H9 (cell line): ENCODE data around the gene NOC3L. TPM values are rescaled to one million over a fixed set of nuclear protein-coding genes. Genes with fewer than 3 reads are reported as not detected.

ENCODE experiments used
- DNase-seq: peaks from one replicate; pipeline ENCODE4 v3.0.0-alpha.2; 2017
- H2AFZ ChIP-seq: one replicate; pipeline ENCODE4 v1.6.1; 2013; ENCODE audit warnings: mild to moderate bottlenecking, low read length, control low read depth, moderate library complexity
- H2AK5ac ChIP-seq: 2 replicates; pipeline ENCODE4 v1.6.1; 2013; ENCODE audit warnings: low read length, control low read depth, mixed read lengths; ENCODE audit not compliant: insufficient read length
- H2BK120ac ChIP-seq: one replicate; pipeline ENCODE4 v1.6.1; 2013; ENCODE audit warnings: low read depth, mild to moderate bottlenecking, low read length, control low read depth, inconsistent platforms; ENCODE audit not compliant: poor library complexity, severe bottlenecking
- H2BK12ac ChIP-seq: 2 replicates; pipeline ENCODE4 v1.6.1; 2013; ENCODE audit warnings: low read length, control low read depth, mixed read lengths, low read depth; ENCODE audit not compliant: insufficient read length
- H2BK15ac ChIP-seq: 2 replicates; pipeline ENCODE4 v1.6.1; 2013; ENCODE audit warnings: low read depth, low read length, control low read depth
- H2BK20ac ChIP-seq: one replicate; pipeline ENCODE4 v1.6.1; 2013; ENCODE audit warnings: low read depth, mild to moderate bottlenecking, low read length, control low read depth, inconsistent platforms; ENCODE audit not compliant: poor library complexity, severe bottlenecking
- H2BK5ac ChIP-seq: 2 replicates; pipeline ENCODE4 v1.6.1; 2013; ENCODE audit warnings: low read length, control low read depth, mixed read lengths; ENCODE audit not compliant: insufficient read length
- H3K14ac ChIP-seq: 2 replicates; pipeline ENCODE4 v1.6.1; 2013; ENCODE audit warnings: low read length, control low read depth; ENCODE audit not compliant: insufficient read depth
- H3K18ac ChIP-seq: 2 replicates; pipeline ENCODE4 v1.6.1; 2013; ENCODE audit warnings: low read depth, mild to moderate bottlenecking, mixed read lengths, low read length, control low read depth; ENCODE audit not compliant: insufficient read length
- H3K23ac ChIP-seq: 2 replicates; pipeline ENCODE4 v1.6.1; 2013; ENCODE audit warnings: low read length, control low read depth, mixed read lengths, low read depth; ENCODE audit not compliant: insufficient read length
- H3K23me2 ChIP-seq: 2 replicates; pipeline ENCODE4 v1.6.1; 2013; ENCODE audit warnings: low read depth, mild to moderate bottlenecking, mixed read lengths, low read length, control low read depth; ENCODE audit not compliant: insufficient read length, poor library complexity, severe bottlenecking
- H3K27ac ChIP-seq: 2 replicates; pipeline ENCODE4 v1.5.1; 2013; ENCODE audit warnings: low read length, control low read depth, mixed read lengths, low read depth; ENCODE audit not compliant: insufficient read length
- H3K27me3 ChIP-seq: 2 replicates; pipeline ENCODE4 v1.6.1; 2013; ENCODE audit warnings: low read length, control low read depth, inconsistent platforms; ENCODE audit not compliant: insufficient read depth
- H3K4ac ChIP-seq: 2 replicates; pipeline ENCODE4 v1.6.1; 2013; ENCODE audit warnings: low read depth, mild to moderate bottlenecking, control low read depth, inconsistent platforms, low read length, moderate library complexity
- H3K4me1 ChIP-seq: 2 replicates; pipeline ENCODE4 v1.6.1; 2013; ENCODE audit warnings: low read length, control low read depth, inconsistent platforms; ENCODE audit not compliant: insufficient read depth
- H3K4me2 ChIP-seq: 2 replicates; pipeline ENCODE4 v1.6.1; 2013; ENCODE audit warnings: low read length, control low read depth, mixed read lengths; ENCODE audit not compliant: insufficient read length, insufficient read depth
- H3K56ac ChIP-seq: 2 replicates; pipeline ENCODE4 v1.6.1; 2013; ENCODE audit warnings: low read depth, mild to moderate bottlenecking, mixed read lengths, low read length, control low read depth; ENCODE audit not compliant: insufficient read length
- H3K79me1 ChIP-seq: 2 replicates; pipeline ENCODE4 v1.6.1; 2013; ENCODE audit warnings: low read depth, mild to moderate bottlenecking, moderate library complexity, low read length, control low read depth, inconsistent platforms; ENCODE audit not compliant: insufficient read depth, poor library complexity, severe bottlenecking
- H3K79me2 ChIP-seq: 2 replicates; pipeline ENCODE4 v1.6.1; 2013; ENCODE audit warnings: low read length, control low read depth, inconsistent platforms; ENCODE audit not compliant: insufficient read depth
- H3K9ac ChIP-seq: 2 replicates; pipeline ENCODE4 v1.6.1; 2013; ENCODE audit warnings: low read length, control low read depth, mixed read lengths; ENCODE audit not compliant: insufficient read length; ENCODE audit errors: extremely low read depth
- H3K9me3 ChIP-seq: one replicate; pipeline ENCODE4 v1.6.1; 2013; ENCODE audit warnings: low read depth, low read length, inconsistent platforms; ENCODE audit not compliant: control insufficient read depth
- H3T11ph ChIP-seq: one replicate; pipeline ENCODE4 v1.6.1; 2013; ENCODE audit warnings: mild to moderate bottlenecking, low read length, control low read depth, inconsistent platforms
- H4K20me1 ChIP-seq: one replicate; pipeline ENCODE4 v1.6.1; 2013; ENCODE audit not compliant: control insufficient read depth, insufficient read length, insufficient read depth
- H4K5ac ChIP-seq: 2 replicates; pipeline ENCODE4 v1.6.1; 2013; ENCODE audit warnings: low read depth, mild to moderate bottlenecking, mixed read lengths, low read length, control low read depth; ENCODE audit not compliant: insufficient read length
- H4K8ac ChIP-seq: replicated peaks from 2 replicates; pipeline ENCODE4 v1.6.1; 2013; ENCODE audit warnings: low read length, control low read depth, mixed read lengths, low read depth; ENCODE audit not compliant: insufficient read length
- H4K91ac ChIP-seq: 2 replicates; pipeline ENCODE4 v1.6.1; 2013; ENCODE audit warnings: low read depth, mild to moderate bottlenecking, moderate library complexity, mixed read lengths, low read length, control low read depth; ENCODE audit not compliant: insufficient read length
- H3K27ac Mint-ChIP-seq, 3 experiments: 2 replicates in 2 of 3; 3 replicates in 1 of 3; pipeline ENCODE4 v1.8.0; 2020 to 2021; ENCODE audit warnings: mixed read lengths in 3 of 3, mild to moderate bottlenecking in 1 of 3, moderate library complexity in 1 of 3
- H3K27me3 Mint-ChIP-seq: 2 replicates; pipeline ENCODE4 v1.8.0; 2021; ENCODE audit warnings: low read depth, mild to moderate bottlenecking, moderate library complexity, mixed read lengths
- H3K36me3 Mint-ChIP-seq, 3 experiments: 2 replicates in 2 of 3; 3 replicates in 1 of 3; pipeline ENCODE4 v1.8.0; 2020 to 2021; ENCODE audit warnings: low read depth in 3 of 3, mixed read lengths in 3 of 3; ENCODE audit not compliant: insufficient read depth in 1 of 3
- H3K4me1 Mint-ChIP-seq, 2 experiments: 2 replicates each; pipeline ENCODE4 v1.8.0; 2020; ENCODE audit warnings: mixed read lengths in 2 of 2
- H3K4me3 Mint-ChIP-seq, 2 experiments: 2 replicates in 1 of 2; 3 replicates in 1 of 2; pipeline ENCODE4 v1.8.0; 2020 to 2021; ENCODE audit warnings: mild to moderate bottlenecking in 2 of 2, mixed read lengths in 2 of 2, moderate library complexity in 1 of 2
- H3K9me3 Mint-ChIP-seq, 2 experiments: 2 replicates in 1 of 2; 3 replicates in 1 of 2; pipeline ENCODE4 v1.8.0; 2020; ENCODE audit warnings: mild to moderate bottlenecking in 2 of 2, mixed read lengths in 2 of 2, moderate library complexity in 1 of 2
- WGBS: extraction: QIAGEN DNeasy Blood & Tissue Kit; methylation state at CpG from one replicate; pipeline ENCODE4 v1.1.7; 2013; ENCODE audit warnings: missing lambda C conversion rate, low lambda C conversion rate, mixed read lengths; ENCODE audit not compliant: insufficient read length; ENCODE audit errors: extremely low coverage; 5-methylcytosine and 5-hydroxymethylcytosine counted together
- total RNA-seq: library from RNA; stranded (reverse); gene quantifications from 2 replicates; pipeline ENCODE4 v1.2.1, GENCODE V29; 2021
- TF ChIP-seq, protein P1 (sequence below): fragments of 200-600 bp; sonication (generic); conservative IDR thresholded peaks from 3 replicates; pipeline ENCODE4 v1.8.0; 2021; ENCODE audit warnings: antibody characterized with exemption, mild to moderate bottlenecking

The NOC3L gene
- total RNA-seq, 1 experiment from 2014 or later: 35.8 TPM

DNA sequence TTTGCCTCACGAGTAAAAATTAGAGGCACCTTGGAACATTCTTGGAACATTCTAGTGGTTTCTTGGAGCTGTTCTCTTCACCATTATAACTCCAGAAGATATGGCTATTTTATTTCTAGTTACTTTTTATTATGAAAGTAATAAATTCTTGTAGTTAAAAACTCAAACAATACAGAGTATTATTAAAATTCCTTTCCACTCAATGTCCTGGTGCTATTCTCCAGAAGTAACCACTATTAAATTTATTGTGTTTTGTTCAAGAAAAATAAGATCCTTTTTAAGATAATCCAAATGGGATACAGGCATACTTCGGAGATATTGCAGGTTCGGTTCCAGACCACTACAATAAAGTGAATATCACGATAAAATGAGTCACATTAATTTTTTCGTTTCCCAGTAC lies 68.6 kb downstream of the NOC3L start:
- Histone ChIP-seq H3K4ac (no peak overlapping the region), H3K27me3 (no peaks in the 10 kb centered on the region), H4K8ac (no peak overlapping the region), H2AFZ (no peak overlapping the region), H3K27ac (no peak overlapping the region), H3K9me3 (no peaks in the 10 kb centered on the region), H2BK120ac (no peak overlapping the region), H3K23me2 (no peaks in the 10 kb centered on the region), H2BK20ac (no peak overlapping the region), H3K18ac (no peak overlapping the region), H4K5ac (no peak overlapping the region), H3K79me2 (no peaks in the 10 kb centered on the region), H3K79me1 (no peaks in the 10 kb centered on the region), H3K56ac (no peak overlapping the region), H3K4me2 (no peak overlapping the region), H3K23ac (no peak overlapping the region), H2BK12ac (no peak overlapping the region), H2AK5ac (no peak overlapping the region), H4K91ac (no peak overlapping the region), H2BK15ac (no peak overlapping the region), H3K4me1 (0 out of 2 replicates have a peak, but pooled peaks cover under 1% of the 10 kb centered on the region), H4K20me1 (no peaks in the 10 kb centered on the region), H3K9ac (no peak overlapping the region), H3T11ph (no peak overlapping the region), H3K14ac (no peak overlapping the region), H2BK5ac (no peak overlapping the region)
- no peaks in the 10 kb centered on the region for H3K9me3 Mint-ChIP-seq
- no peak overlapping the region for H3K4me3 Mint-ChIP-seq
- no peaks in the 10 kb centered on the region; the same call in 1 of the 2 replicates for H3K27me3 Mint-ChIP-seq
- no peak for DNase-seq
- no peaks in the 10 kb centered on the region for H3K36me3 Mint-ChIP-seq
- no CpG with 5 or more reads among the region's 5 CpGs for WGBS
- H3K27ac Mint-ChIP-seq: no peak overlapping the region
- peaks cover under 1 to 4% of the 10 kb centered on the region in 2 experiments; a peak in 3 of 4 replicates for H3K4me1 Mint-ChIP-seq
- TF ChIP-seq, protein P1, sequence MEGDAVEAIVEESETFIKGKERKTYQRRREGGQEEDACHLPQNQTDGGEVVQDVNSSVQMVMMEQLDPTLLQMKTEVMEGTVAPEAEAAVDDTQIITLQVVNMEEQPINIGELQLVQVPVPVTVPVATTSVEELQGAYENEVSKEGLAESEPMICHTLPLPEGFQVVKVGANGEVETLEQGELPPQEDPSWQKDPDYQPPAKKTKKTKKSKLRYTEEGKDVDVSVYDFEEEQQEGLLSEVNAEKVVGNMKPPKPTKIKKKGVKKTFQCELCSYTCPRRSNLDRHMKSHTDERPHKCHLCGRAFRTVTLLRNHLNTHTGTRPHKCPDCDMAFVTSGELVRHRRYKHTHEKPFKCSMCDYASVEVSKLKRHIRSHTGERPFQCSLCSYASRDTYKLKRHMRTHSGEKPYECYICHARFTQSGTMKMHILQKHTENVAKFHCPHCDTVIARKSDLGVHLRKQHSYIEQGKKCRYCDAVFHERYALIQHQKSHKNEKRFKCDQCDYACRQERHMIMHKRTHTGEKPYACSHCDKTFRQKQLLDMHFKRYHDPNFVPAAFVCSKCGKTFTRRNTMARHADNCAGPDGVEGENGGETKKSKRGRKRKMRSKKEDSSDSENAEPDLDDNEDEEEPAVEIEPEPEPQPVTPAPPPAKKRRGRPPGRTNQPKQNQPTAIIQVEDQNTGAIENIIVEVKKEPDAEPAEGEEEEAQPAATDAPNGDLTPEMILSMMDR: no peak
